ENCODE measurements around the gene SLC6A1.

Gene SLC6A1

DNA sequence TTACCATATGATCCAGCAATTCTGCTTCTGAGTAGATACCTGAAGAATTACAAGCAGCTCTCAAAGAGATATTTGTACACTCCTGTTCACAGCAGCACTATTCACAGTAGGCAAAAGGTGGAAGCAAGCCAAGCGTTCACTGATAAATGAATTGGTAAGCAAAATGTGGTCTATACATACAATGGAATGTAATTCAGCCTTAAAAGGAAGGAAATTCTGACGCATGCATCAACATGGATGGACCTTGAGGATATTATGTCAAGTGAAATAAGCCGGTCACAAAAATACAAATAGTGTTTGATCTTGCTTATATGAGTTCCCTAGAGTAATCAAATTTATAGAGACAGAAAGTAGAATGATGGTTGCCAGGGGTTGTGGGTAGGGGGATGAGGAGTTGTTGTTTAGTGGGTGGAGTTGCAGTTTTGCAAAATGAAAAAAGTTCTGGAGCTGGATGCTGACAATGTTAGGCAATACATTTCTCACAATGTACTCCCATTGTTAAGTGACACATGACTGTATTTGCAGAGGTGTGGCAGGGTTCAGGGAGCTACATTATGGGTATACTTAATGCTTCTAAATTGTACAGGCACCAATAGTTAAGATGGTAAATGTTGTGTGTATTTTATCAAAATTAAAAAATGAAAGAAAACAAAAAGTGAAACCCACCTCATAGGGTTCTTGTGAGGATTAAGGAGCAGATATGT is 26.7 kb downstream of the SLC6A1 start:
- Histone ChIP-seq H3K9me3 (ENCODE audit: insufficient read depth, low read length) (no peaks in the 10 kb centered on the region), H3K4me3 (ENCODE audit: insufficient read depth, low read length, poor library complexity, severe bottlenecking) (no peak overlapping the region), H3K27ac (ENCODE audit: low read depth, low read length) (no peak overlapping the region), H3F3A (ENCODE audit: insufficient read depth) (no peaks in the 10 kb centered on the region), H3K79me2 (ENCODE audit: insufficient read depth, low read length) (no peaks in the 10 kb centered on the region), H3K27me3 (ENCODE audit: low read length) (no peaks in the 10 kb centered on the region), H4K20me1 (ENCODE audit: low read depth, low read length) (no peaks in the 10 kb centered on the region), H3K36me3 (ENCODE audit: low read length) (no peaks in the 10 kb centered on the region), H2AFZ (ENCODE audit: low read depth, low read length, severe bottlenecking) (no peak overlapping the region), H3K9me2 (replicated peaks; ENCODE audit: insufficient read depth, low read length) (no peaks in the 10 kb centered on the region), H3K9ac (ENCODE audit: low read length) (no peak overlapping the region), H3K4me2 (ENCODE audit: low read depth, low read length, poor library complexity, severe bottlenecking) (no peak overlapping the region)
- TF ChIP-seq EZH2phosphoT487 (conservative IDR thresholded peaks at IDR 0.05; ENCODE audit: low read length) = no peak
- TF ChIP-seq, protein P1, sequence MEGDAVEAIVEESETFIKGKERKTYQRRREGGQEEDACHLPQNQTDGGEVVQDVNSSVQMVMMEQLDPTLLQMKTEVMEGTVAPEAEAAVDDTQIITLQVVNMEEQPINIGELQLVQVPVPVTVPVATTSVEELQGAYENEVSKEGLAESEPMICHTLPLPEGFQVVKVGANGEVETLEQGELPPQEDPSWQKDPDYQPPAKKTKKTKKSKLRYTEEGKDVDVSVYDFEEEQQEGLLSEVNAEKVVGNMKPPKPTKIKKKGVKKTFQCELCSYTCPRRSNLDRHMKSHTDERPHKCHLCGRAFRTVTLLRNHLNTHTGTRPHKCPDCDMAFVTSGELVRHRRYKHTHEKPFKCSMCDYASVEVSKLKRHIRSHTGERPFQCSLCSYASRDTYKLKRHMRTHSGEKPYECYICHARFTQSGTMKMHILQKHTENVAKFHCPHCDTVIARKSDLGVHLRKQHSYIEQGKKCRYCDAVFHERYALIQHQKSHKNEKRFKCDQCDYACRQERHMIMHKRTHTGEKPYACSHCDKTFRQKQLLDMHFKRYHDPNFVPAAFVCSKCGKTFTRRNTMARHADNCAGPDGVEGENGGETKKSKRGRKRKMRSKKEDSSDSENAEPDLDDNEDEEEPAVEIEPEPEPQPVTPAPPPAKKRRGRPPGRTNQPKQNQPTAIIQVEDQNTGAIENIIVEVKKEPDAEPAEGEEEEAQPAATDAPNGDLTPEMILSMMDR (IDR thresholded peaks at IDR 0.05; ENCODE audit: insufficient read depth, low read length, poor library complexity, severe bottlenecking) = no peak

DNA sequence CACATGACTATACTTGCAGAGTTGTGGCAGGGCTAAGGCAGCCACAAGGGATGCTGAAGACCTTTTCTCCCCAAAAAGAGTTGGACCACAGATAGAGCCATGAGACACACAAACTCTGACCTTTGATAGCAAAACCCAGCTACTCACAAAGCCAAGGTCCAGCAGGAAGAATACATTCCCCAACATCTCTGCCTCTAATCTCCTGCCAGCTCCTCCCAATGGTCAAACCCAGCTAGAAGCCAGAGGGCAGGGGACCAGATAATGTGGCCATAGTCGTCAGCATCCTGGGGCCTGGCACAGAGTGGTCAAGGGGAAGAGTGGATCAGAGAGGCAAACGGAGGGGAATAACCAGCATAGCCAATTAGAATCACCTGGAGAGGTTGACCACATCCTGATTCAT is 28.2 kb downstream of the SLC6A1 start:
- Histone ChIP-seq H3F3A (ENCODE audit: insufficient read depth) (no peaks in the 10 kb centered on the region), H3K27me3 (ENCODE audit: low read length) (no peaks in the 10 kb centered on the region), H3K9ac (ENCODE audit: low read length) (no peak overlapping the region), H3K4me3 (ENCODE audit: insufficient read depth, low read length, poor library complexity, severe bottlenecking) (no peak overlapping the region), H3K9me3 (ENCODE audit: insufficient read depth, low read length) (no peaks in the 10 kb centered on the region), H2AFZ (ENCODE audit: low read depth, low read length, severe bottlenecking) (no peak overlapping the region), H3K4me2 (ENCODE audit: low read depth, low read length, poor library complexity, severe bottlenecking) (no peak overlapping the region), H3K27ac (ENCODE audit: low read depth, low read length) (no peak overlapping the region), H4K20me1 (ENCODE audit: low read depth, low read length) (no peaks in the 10 kb centered on the region), H3K36me3 (ENCODE audit: low read length) (no peaks in the 10 kb centered on the region), H3K79me2 (ENCODE audit: insufficient read depth, low read length) (no peaks in the 10 kb centered on the region), H3K9me2 (replicated peaks; ENCODE audit: insufficient read depth, low read length) (no peaks in the 10 kb centered on the region)
- TF ChIP-seq EZH2phosphoT487 (conservative IDR thresholded peaks at IDR 0.05; ENCODE audit: low read length) = no peak
- TF ChIP-seq, protein P1 (IDR thresholded peaks at IDR 0.05; ENCODE audit: insufficient read depth, low read length, poor library complexity, severe bottlenecking) = no peak

DNA sequence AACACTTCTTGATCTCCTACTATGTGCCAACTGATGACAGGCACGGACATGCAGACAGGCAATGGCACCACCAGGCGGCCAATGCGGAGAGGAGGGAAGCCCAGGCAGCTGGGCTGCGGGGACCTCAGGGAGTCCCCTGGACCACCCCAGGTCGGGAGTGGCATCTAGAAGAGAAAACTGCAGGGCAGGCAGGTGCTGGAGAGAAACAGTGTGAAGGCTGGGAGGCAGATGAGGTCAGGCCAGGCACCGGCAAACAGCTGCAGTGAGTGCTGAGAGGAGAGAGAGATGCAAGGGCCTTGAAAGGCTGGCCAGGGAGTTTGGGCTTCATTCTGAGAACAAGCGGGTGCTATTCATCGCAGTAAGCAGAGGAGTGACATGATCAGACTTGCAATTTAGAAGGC is 29.1 kb downstream of the SLC6A1 start:
- Histone ChIP-seq H4K20me1 (ENCODE audit: low read depth, low read length) (no peaks in the 10 kb centered on the region), H3K79me2 (ENCODE audit: insufficient read depth, low read length) (no peaks in the 10 kb centered on the region), H3K9me3 (ENCODE audit: insufficient read depth, low read length) (no peaks in the 10 kb centered on the region), H3F3A (ENCODE audit: insufficient read depth) (no peaks in the 10 kb centered on the region), H3K9ac (ENCODE audit: low read length) (no peak overlapping the region), H3K27ac (ENCODE audit: low read depth, low read length) (no peak overlapping the region), H2AFZ (ENCODE audit: low read depth, low read length, severe bottlenecking) (no peak overlapping the region), H3K4me2 (ENCODE audit: low read depth, low read length, poor library complexity, severe bottlenecking) (no peak overlapping the region), H3K27me3 (ENCODE audit: low read length) (no peaks in the 10 kb centered on the region), H3K9me2 (replicated peaks; ENCODE audit: insufficient read depth, low read length) (no peaks in the 10 kb centered on the region), H3K36me3 (ENCODE audit: low read length) (no peaks in the 10 kb centered on the region), H3K4me3 (ENCODE audit: insufficient read depth, low read length, poor library complexity, severe bottlenecking) (no peak overlapping the region)
- no peak for TF ChIP-seq EZH2phosphoT487 (conservative IDR thresholded peaks at IDR 0.05; ENCODE audit: low read length)
- TF ChIP-seq, protein P1 (IDR thresholded peaks at IDR 0.05; ENCODE audit: insufficient read depth, low read length, poor library complexity, severe bottlenecking) = no peak

Data from SU-DHL-6 (cell line).